ENCODE measurements around the gene CLMN.

Gene CLMN

GRCh38 chr14:95256002-95256775, 63.5 kb downstream of the CLMN start:
- peaks cover 50% of the 10 kb centered on the region for H3K4me1 Mint-ChIP-seq
- peak overlapping the region; percentile 39 for H3K4me3 Mint-ChIP-seq
- H3K36me3 Mint-ChIP-seq (ENCODE audit: low read depth), result no peaks in the 10 kb centered on the region
- H3K9me3 Mint-ChIP-seq, result no peaks in the 10 kb centered on the region
- H3K27me3 Mint-ChIP-seq (ENCODE audit: low read depth, poor library complexity), result peaks cover 6% of the 10 kb centered on the region
- peak overlapping the region; percentile 94 for H3K27ac Mint-ChIP-seq
- TF ChIP-seq CTCF (IDR thresholded peaks at IDR 0.05), result no peak
- no peak for DNase-seq

- peak; percentile 57 for DNase-seq
- Mint-ChIP-seq H3K36me3 (ENCODE audit: low read depth) (no peaks in the 10 kb centered on the region), H3K4me3 (peak overlapping the region; percentile 37), H3K27me3 (ENCODE audit: low read depth, poor library complexity) (peaks cover 11% of the 10 kb centered on the region), H3K27ac (no peak overlapping the region), H3K9me3 (no peaks in the 10 kb centered on the region), H3K4me1 (peaks cover 52% of the 10 kb centered on the region)
- TF ChIP-seq CTCF (IDR thresholded peaks at IDR 0.05), result no peak
These were observed 64.2 kb downstream of the CLMN start for GRCh38 chr14:95255487-95255886.

GRCh38 chr14:95255013-95255412, 64.7 kb downstream of the CLMN start:
- H3K27ac Mint-ChIP-seq, result no peak overlapping the region
- peaks cover 11% of the 10 kb centered on the region for H3K27me3 Mint-ChIP-seq (ENCODE audit: low read depth, poor library complexity)
- no peaks in the 10 kb centered on the region for H3K36me3 Mint-ChIP-seq (ENCODE audit: low read depth)
- TF ChIP-seq CTCF (IDR thresholded peaks at IDR 0.05), result no peak
- no peak overlapping the region for H3K4me3 Mint-ChIP-seq
- DNase-seq, result no peak
- no peaks in the 10 kb centered on the region for H3K9me3 Mint-ChIP-seq
- peaks cover 57% of the 10 kb centered on the region for H3K4me1 Mint-ChIP-seq

- peaks cover 11% of the 10 kb centered on the region for H3K27me3 Mint-ChIP-seq (ENCODE audit: low read depth, poor library complexity)
- DNase-seq, result no peak
- H3K27ac Mint-ChIP-seq, result no peak overlapping the region
- H3K4me3 Mint-ChIP-seq, result no peak overlapping the region
- no peaks in the 10 kb centered on the region for H3K36me3 Mint-ChIP-seq (ENCODE audit: low read depth)
- TF ChIP-seq CTCF (IDR thresholded peaks at IDR 0.05), result no peak
- no peaks in the 10 kb centered on the region for H3K9me3 Mint-ChIP-seq
- peaks cover 64% of the 10 kb centered on the region for H3K4me1 Mint-ChIP-seq
These were observed 65.4 kb downstream of the CLMN start for GRCh38 chr14:95254288-95254687.

- Mint-ChIP-seq H3K27ac (peak overlapping the region; percentile 78), H3K9me3 (no peaks in the 10 kb centered on the region), H3K4me3 (no peak overlapping the region), H3K4me1 (peaks cover 76% of the 10 kb centered on the region), H3K36me3 (ENCODE audit: low read depth) (no peaks in the 10 kb centered on the region), H3K27me3 (ENCODE audit: low read depth, poor library complexity) (peaks cover 11% of the 10 kb centered on the region)
- DNase-seq, result no peak
- no peak for TF ChIP-seq CTCF (IDR thresholded peaks at IDR 0.05)
These were observed 66.6 kb downstream of the CLMN start for GRCh38 chr14:95253039-95253630.

- no peaks in the 10 kb centered on the region for H3K9me3 Mint-ChIP-seq
- H3K27ac Mint-ChIP-seq, result no peak overlapping the region
- H3K36me3 Mint-ChIP-seq (ENCODE audit: low read depth), result no peaks in the 10 kb centered on the region
- no peak for DNase-seq
- TF ChIP-seq CTCF (IDR thresholded peaks at IDR 0.05), result no peak
- peaks cover 81% of the 10 kb centered on the region for H3K4me1 Mint-ChIP-seq
- H3K4me3 Mint-ChIP-seq, result no peak overlapping the region
- H3K27me3 Mint-ChIP-seq (ENCODE audit: low read depth, poor library complexity), result peaks cover 13% of the 10 kb centered on the region
These were observed 67.5 kb downstream of the CLMN start for GRCh38 chr14:95252219-95252618.

All from nephron progenitor cell (in vitro differentiated cells).